ENCODE measurements around the gene NEK6.

Gene NEK6

GRCh38 chr9:124214596-124215367, 43.0 kb upstream of the NEK6 start:
- Histone ChIP-seq H3K4me3 (ENCODE audit: low read length in 2 of 2) (no peak overlapping the region), H3K27ac (replicated peaks; ENCODE audit: low read length) (no peak overlapping the region), H3K9me3 (replicated peaks in 1 of 2; ENCODE audit: control insufficient read depth in 2 of 2, insufficient read depth in 1 of 2, low read depth in 1 of 2, low read length in 2 of 2) (no peaks in the 10 kb centered on the region), H3K27me3 (ENCODE audit: control insufficient read depth in 3 of 3, insufficient read depth in 3 of 3, low read depth in 1 of 3, low read length in 3 of 3) (no peaks in the 10 kb centered on the region), H3K36me3 (replicated peaks in 1 of 2; ENCODE audit: control insufficient read depth in 2 of 2, insufficient read depth in 2 of 2, low read length in 2 of 2) (no peaks in the 10 kb centered on the region), H3K9ac (ENCODE audit: low read depth, low read length, poor library complexity) (no peak overlapping the region), H2AK5ac (ENCODE audit: low read depth, low read length) (peak overlapping the region; percentile 86), H3K4me1 (ENCODE audit: control insufficient read depth in 2 of 2, insufficient read depth in 1 of 2, low read depth in 1 of 2, low read length in 2 of 2) (peaks cover 0 to 9% of the 10 kb centered on the region in 2 donors), H3K23ac (ENCODE audit: low read depth, low read length, poor library complexity) (no peak overlapping the region), H3K18ac (ENCODE audit: low read length) (peak overlapping the region; percentile 46), H3K79me1 (ENCODE audit: low read depth, low read length) (no peaks in the 10 kb centered on the region), H3K4ac (ENCODE audit: low read length) (no peak overlapping the region), H2BK5ac (ENCODE audit: low read length) (no peak overlapping the region), H2BK15ac (ENCODE audit: low read length) (peak overlapping the region; percentile 64), H3K4me2 (ENCODE audit: insufficient read depth, low read length, poor library complexity, severe bottlenecking) (no peak overlapping the region), H2BK12ac (ENCODE audit: low read length) (no peak overlapping the region), H3K14ac (ENCODE audit: low read length) (no peak overlapping the region), H2AFZ (ENCODE audit: low read length) (no peak overlapping the region), H2BK120ac (ENCODE audit: low read depth, low read length) (no peak overlapping the region), H4K8ac (ENCODE audit: low read depth, low read length) (no peak overlapping the region), H4K91ac (ENCODE audit: low read depth, low read length, poor library complexity) (no peak overlapping the region)
- DNase-seq (ENCODE audit: low spot score), result no peak
- no CpG with 5 or more reads among the region's 11 CpGs for WGBS, 2 donors (ENCODE audit: extremely low coverage in 2 of 2, insufficient read length in 2 of 2, insufficient replicate concordance in 1 of 2)

GRCh38 chr9:124215368-124215910, 42.3 kb upstream of the NEK6 start:
- Histone ChIP-seq H3K18ac (ENCODE audit: low read length) (peak overlapping the region; percentile 46), H3K4me3 (ENCODE audit: low read length in 2 of 2) (no peak overlapping the region), H3K9ac (ENCODE audit: low read depth, low read length, poor library complexity) (no peak overlapping the region), H3K27me3 (ENCODE audit: control insufficient read depth in 3 of 3, insufficient read depth in 3 of 3, low read depth in 1 of 3, low read length in 3 of 3) (no peaks in the 10 kb centered on the region), H2BK5ac (ENCODE audit: low read length) (no peak overlapping the region), H3K23ac (ENCODE audit: low read depth, low read length, poor library complexity) (no peak overlapping the region), H2BK120ac (ENCODE audit: low read depth, low read length) (no peak overlapping the region), H3K9me3 (replicated peaks in 1 of 2; ENCODE audit: control insufficient read depth in 2 of 2, insufficient read depth in 1 of 2, low read depth in 1 of 2, low read length in 2 of 2) (no peaks in the 10 kb centered on the region), H3K36me3 (replicated peaks in 1 of 2; ENCODE audit: control insufficient read depth in 2 of 2, insufficient read depth in 2 of 2, low read length in 2 of 2) (no peaks in the 10 kb centered on the region), H3K4me2 (ENCODE audit: insufficient read depth, low read length, poor library complexity, severe bottlenecking) (no peak overlapping the region), H3K4ac (ENCODE audit: low read length) (no peak overlapping the region), H2AFZ (ENCODE audit: low read length) (no peak overlapping the region), H3K4me1 (ENCODE audit: control insufficient read depth in 2 of 2, insufficient read depth in 1 of 2, low read depth in 1 of 2, low read length in 2 of 2) (peaks cover 0 to 9% of the 10 kb centered on the region in 2 donors), H2BK12ac (ENCODE audit: low read length) (peak overlapping the region; percentile 41), H2AK5ac (ENCODE audit: low read depth, low read length) (no peak overlapping the region), H3K79me1 (ENCODE audit: low read depth, low read length) (no peaks in the 10 kb centered on the region), H3K14ac (ENCODE audit: low read length) (no peak overlapping the region), H2BK15ac (ENCODE audit: low read length) (peak overlapping the region; percentile 17), H4K91ac (ENCODE audit: low read depth, low read length, poor library complexity) (no peak overlapping the region), H3K27ac (replicated peaks; ENCODE audit: low read length) (no peak overlapping the region), H4K8ac (ENCODE audit: low read depth, low read length) (no peak overlapping the region)
- no CpG with 5 or more reads among the region's 6 CpGs for WGBS, 2 donors (ENCODE audit: extremely low coverage in 2 of 2, insufficient read length in 2 of 2, insufficient replicate concordance in 1 of 2)
- no peak for DNase-seq (ENCODE audit: low spot score)

GRCh38 chr9:124215956-124216355, 41.8 kb upstream of the NEK6 start:
- Histone ChIP-seq H2AFZ (ENCODE audit: low read length) (no peak overlapping the region), H2BK12ac (ENCODE audit: low read length) (no peak overlapping the region), H2AK5ac (ENCODE audit: low read depth, low read length) (no peak overlapping the region), H3K4ac (ENCODE audit: low read length) (no peak overlapping the region), H3K4me2 (ENCODE audit: insufficient read depth, low read length, poor library complexity, severe bottlenecking) (no peak overlapping the region), H3K4me3 (ENCODE audit: low read length in 2 of 2) (no peak overlapping the region), H2BK5ac (ENCODE audit: low read length) (no peak overlapping the region), H2BK120ac (ENCODE audit: low read depth, low read length) (no peak overlapping the region), H3K14ac (ENCODE audit: low read length) (no peak overlapping the region), H3K27me3 (ENCODE audit: control insufficient read depth in 3 of 3, insufficient read depth in 3 of 3, low read depth in 1 of 3, low read length in 3 of 3) (peaks cover 0 to 5% (median 0%) of the 10 kb centered on the region in 3 experiments), H4K8ac (ENCODE audit: low read depth, low read length) (no peak overlapping the region), H3K27ac (replicated peaks; ENCODE audit: low read length) (no peak overlapping the region), H3K4me1 (ENCODE audit: control insufficient read depth in 2 of 2, insufficient read depth in 1 of 2, low read depth in 1 of 2, low read length in 2 of 2) (peaks cover 0 to 9% of the 10 kb centered on the region in 2 donors), H3K23ac (ENCODE audit: low read depth, low read length, poor library complexity) (no peak overlapping the region), H4K91ac (ENCODE audit: low read depth, low read length, poor library complexity) (no peak overlapping the region), H3K79me1 (ENCODE audit: low read depth, low read length) (no peaks in the 10 kb centered on the region), H2BK15ac (ENCODE audit: low read length) (no peak overlapping the region), H3K18ac (ENCODE audit: low read length) (no peak overlapping the region), H3K9me3 (replicated peaks in 1 of 2; ENCODE audit: control insufficient read depth in 2 of 2, insufficient read depth in 1 of 2, low read depth in 1 of 2, low read length in 2 of 2) (peaks cover 0 to 2% of the 10 kb centered on the region in 2 donors), H3K9ac (ENCODE audit: low read depth, low read length, poor library complexity) (no peak overlapping the region), H3K36me3 (replicated peaks in 1 of 2; ENCODE audit: control insufficient read depth in 2 of 2, insufficient read depth in 2 of 2, low read length in 2 of 2) (no peaks in the 10 kb centered on the region)
- DNase-seq (ENCODE audit: low spot score), result no peak
- no CpG with 5 or more reads among the region's 15 CpGs for WGBS, 2 donors (ENCODE audit: extremely low coverage in 2 of 2, insufficient read length in 2 of 2, insufficient replicate concordance in 1 of 2)

- Histone ChIP-seq H3K9ac (ENCODE audit: low read depth, low read length, poor library complexity) (no peak overlapping the region), H3K4me1 (ENCODE audit: control insufficient read depth in 2 of 2, insufficient read depth in 1 of 2, low read depth in 1 of 2, low read length in 2 of 2) (peaks cover 0 to 10% of the 10 kb centered on the region in 2 donors), H2AFZ (ENCODE audit: low read length) (no peak overlapping the region), H4K91ac (ENCODE audit: low read depth, low read length, poor library complexity) (peak overlapping the region; percentile 1), H2BK5ac (ENCODE audit: low read length) (no peak overlapping the region), H3K9me3 (replicated peaks in 1 of 2; ENCODE audit: control insufficient read depth in 2 of 2, insufficient read depth in 1 of 2, low read depth in 1 of 2, low read length in 2 of 2) (peaks cover 0 to 2% of the 10 kb centered on the region in 2 donors), H2BK12ac (ENCODE audit: low read length) (no peak overlapping the region), H2BK120ac (ENCODE audit: low read depth, low read length) (no peak overlapping the region), H3K27me3 (ENCODE audit: control insufficient read depth in 3 of 3, insufficient read depth in 3 of 3, low read depth in 1 of 3, low read length in 3 of 3) (peaks cover 0 to 9% (median 0%) of the 10 kb centered on the region in 3 experiments), H2BK15ac (ENCODE audit: low read length) (peak overlapping the region; percentile 31), H3K14ac (ENCODE audit: low read length) (no peak overlapping the region), H4K8ac (ENCODE audit: low read depth, low read length) (no peak overlapping the region), H3K23ac (ENCODE audit: low read depth, low read length, poor library complexity) (no peak overlapping the region), H3K36me3 (replicated peaks in 1 of 2; ENCODE audit: control insufficient read depth in 2 of 2, insufficient read depth in 2 of 2, low read length in 2 of 2) (no peaks in the 10 kb centered on the region), H3K4ac (ENCODE audit: low read length) (no peak overlapping the region), H3K4me3 (ENCODE audit: low read length in 2 of 2) (no peak overlapping the region), H2AK5ac (ENCODE audit: low read depth, low read length) (no peak overlapping the region), H3K79me1 (ENCODE audit: low read depth, low read length) (no peaks in the 10 kb centered on the region), H3K27ac (replicated peaks; ENCODE audit: low read length) (no peak overlapping the region), H3K4me2 (ENCODE audit: insufficient read depth, low read length, poor library complexity, severe bottlenecking) (no peak overlapping the region), H3K18ac (ENCODE audit: low read length) (peak overlapping the region; percentile 7)
- no peak for DNase-seq (ENCODE audit: low spot score)
- WGBS, 2 donors (ENCODE audit: extremely low coverage in 2 of 2, insufficient read length in 2 of 2, insufficient replicate concordance in 1 of 2), result no CpG with 5 or more reads among the region's 9 CpGs
These were observed 41.1 kb upstream of the NEK6 start for GRCh38 chr9:124216474-124217176.

Data from neuronal stem cell (in vitro differentiated cells).